ENCODE measurements around the gene IMPG2.
"Not testable (repeated sequence)": the region's sequence is repeated elsewhere in the genome, so short reads cannot be mapped to it uniquely, and the experiment has no call there.

Gene IMPG2

DNA sequence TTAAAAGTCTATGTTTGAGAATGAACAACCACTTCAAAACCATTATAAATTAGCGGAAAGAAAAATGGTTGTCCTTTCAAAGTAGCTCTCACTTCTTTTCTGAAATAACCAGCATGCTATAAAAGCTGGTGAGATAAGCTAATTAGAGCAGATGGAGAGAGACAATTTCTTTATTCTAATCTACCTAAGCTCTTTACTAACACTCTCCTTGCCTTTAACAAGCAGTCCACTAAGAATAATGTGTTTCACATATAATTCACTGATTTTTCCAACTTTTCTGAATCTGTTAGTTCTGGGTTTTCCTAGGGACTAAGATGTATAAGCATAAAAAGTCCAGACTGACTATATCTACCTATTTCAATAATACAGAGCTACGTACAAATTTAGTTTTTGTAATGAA, at the start of gene IMPG2:
TSS of gene IMPG2 (minus strand) at position 101 of the 400 bp plus-strand sequence. CDS start 203 bp downstream, outside the sequence.
- no peak for DNase-seq

DNA sequence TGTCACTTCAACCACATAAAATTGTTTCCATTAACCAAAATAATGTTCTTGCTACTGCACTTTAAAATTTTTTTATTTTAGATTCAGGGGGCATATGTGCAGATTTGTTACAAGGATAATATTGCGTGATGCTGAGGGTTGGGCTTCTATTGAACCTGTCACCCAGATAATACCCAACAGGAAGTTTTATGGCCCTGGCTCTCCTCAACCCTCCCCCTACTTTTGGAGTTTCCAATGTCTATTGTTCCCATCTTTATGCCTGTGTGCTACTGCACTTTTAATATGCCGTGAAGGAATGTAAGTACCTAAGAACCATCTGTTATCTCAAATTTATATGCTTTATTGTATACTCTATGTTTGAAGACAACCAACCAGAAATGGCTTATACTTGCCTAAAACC, 42.0 kb upstream of the IMPG2 start:
- no peak for DNase-seq

- no peak for DNase-seq
Measured at GRCh38 chr3:101351829-101352228, 31.5 kb upstream of the IMPG2 start.

DNA sequence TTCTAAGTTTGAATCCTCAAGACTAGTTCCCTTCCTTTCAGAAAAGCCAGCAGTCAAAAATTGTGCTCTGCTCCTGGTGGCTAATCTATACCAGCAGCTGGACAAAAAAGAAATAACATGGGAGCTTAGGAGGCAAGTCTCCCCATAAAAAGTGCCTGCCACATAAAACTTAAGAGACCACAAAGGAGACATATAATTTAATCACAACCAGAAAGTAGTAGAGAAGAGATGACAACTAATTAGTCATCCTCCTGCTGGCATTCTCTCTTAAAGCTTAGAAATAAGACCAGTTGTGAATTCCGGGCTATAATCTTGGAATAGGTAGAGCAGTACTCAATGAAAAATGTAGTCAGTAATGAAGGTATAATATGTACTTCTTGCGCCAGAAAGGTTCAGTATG, 20.2 kb upstream of the IMPG2 start:
- no peak for DNase-seq

DNA sequence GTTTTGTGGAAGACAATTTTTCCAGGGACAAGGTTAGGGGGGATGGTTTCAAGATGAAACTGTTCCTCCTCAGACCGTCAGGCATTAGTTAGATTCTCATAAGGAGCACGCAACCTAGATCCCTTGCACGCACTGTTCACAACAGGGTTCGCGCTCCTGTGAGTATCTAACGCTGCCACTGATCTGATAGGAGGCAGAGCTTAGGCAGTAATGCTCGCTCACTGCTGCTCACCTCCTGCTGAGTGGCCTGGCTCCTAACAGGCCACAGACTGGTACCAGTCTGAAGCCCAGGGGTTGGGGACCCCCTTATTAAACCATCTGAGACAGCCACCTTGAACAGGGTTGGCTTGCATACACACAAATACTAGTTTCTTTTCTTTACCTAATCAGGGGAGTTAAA, 13.5 kb upstream of the IMPG2 start:
- no peak for DNase-seq

DNA sequence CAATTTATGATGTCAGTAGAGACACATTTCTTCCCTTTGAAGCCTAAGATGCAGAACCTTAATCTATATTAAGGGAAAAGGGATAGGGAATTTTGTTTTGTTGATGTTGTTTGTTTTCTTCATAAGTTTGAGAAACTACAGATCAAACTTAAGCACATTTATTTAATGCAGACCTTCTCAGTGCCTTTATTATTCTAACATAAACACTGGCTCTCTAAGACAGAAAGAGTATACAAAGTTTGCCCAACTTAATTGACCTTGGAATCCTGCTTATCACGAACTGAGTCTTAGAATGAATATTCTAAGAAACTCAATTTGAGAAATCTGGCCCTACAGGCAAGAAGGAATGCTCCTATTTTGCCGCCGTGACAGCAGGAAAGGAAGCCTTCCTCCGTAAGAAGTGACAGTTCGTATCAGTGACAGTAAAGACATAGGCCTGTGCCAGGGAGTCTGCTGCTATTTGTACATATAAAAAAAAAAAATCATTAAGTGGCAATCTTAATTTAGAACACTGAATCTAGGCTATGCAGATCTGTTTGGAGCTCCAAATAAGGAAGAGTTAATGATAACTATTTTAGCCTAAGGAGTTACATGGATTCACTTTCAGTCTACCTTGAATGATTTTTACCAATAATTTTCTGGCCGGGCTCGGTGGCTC, 8.8 kb upstream of the IMPG2 start:
- no peak for DNase-seq

DNA sequence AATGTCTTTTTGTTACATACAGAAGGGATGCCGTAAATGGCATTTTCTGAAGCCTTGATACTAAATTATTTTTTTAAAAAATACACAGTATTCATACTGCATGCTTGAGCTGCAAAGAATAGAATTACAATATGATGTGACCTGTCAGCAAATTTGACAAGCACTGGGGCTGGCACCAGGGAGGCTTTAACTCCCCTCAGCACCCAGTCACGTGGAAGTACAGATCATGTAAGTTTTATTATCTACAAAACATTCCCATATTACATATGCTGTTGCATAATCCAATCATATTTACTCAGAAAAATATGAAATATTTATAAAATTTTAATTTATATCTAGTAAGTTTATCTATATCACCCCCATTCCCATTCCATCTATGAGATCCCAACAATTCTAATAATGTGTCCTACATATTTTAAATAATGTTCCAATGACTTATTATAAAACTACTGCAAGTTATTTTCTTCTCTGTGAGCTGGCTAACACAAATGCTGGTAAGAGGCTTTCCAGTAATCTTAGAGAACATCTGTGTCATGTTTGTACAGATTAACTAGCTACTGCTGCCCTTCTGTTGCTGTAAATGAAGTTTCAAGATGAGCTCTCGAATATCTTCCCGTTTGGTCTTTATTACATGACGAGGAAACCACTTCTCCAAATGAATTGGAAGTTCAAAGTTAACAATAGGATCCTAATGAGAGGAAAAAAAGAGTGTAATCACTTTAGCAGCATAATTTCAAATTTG, 5.2 kb upstream of the IMPG2 start:
- DNase-seq = no peak

DNA sequence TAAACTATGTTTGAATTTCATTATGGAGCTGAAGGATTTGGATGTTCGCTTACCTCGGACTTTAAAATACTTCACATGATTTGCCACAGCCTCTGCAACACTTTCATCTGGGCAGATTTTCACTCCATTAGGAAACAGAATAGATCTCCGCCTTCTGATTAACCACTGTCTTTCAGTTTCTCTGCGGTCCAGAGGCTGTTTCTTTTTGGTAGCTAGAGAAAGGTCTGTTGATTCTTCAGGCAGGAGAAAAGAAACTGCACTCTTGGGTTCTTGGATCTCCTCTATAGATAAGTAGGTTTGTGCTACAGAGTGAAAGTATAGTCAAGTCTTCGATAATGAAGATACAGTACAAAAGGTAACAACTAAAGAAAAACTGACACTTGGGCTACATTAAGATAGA, 844 bp downstream of the IMPG2 start:
- no peak for DNase-seq

DNA sequence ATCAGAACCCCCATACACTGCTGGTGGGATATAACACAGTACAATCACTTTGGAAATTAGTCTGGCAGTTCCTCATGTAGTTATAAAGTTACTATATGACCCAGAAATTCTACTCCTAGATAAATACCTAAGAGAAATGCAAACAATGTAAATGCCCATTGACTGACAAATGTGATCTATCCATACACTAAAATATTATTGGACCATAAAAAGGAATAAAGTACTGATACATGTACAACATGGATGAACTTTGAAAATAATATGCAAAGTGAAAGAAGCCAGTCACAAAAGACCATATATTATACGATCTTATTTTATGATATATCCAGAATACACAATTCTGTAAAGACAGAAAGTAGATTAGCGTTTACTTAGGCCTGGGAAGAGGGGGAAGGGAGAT, 7.8 kb downstream of the IMPG2 start:
- no peak for DNase-seq

DNA sequence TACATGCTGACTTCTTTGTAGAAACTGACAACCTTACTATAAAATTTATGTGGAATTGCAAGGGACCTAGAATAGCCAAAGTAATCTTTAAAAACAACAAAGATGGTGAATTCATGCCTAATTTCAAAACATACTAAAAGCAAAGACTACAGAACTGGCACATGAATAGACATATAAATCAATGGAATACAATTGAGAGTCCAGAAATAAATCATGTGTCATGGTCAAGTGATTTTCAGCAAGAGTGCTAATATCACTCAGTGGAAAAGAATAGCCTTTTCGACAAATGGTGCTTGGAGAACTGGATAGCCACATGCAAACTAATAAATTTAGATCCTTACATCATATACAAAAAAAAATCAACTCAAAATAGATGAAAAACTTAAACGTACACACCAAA, 8.7 kb downstream of the IMPG2 start:
- DNase-seq = no peak

GRCh38 chr3:101310978-101311375, 9.4 kb downstream of the IMPG2 start:
- no peak for DNase-seq

DNA sequence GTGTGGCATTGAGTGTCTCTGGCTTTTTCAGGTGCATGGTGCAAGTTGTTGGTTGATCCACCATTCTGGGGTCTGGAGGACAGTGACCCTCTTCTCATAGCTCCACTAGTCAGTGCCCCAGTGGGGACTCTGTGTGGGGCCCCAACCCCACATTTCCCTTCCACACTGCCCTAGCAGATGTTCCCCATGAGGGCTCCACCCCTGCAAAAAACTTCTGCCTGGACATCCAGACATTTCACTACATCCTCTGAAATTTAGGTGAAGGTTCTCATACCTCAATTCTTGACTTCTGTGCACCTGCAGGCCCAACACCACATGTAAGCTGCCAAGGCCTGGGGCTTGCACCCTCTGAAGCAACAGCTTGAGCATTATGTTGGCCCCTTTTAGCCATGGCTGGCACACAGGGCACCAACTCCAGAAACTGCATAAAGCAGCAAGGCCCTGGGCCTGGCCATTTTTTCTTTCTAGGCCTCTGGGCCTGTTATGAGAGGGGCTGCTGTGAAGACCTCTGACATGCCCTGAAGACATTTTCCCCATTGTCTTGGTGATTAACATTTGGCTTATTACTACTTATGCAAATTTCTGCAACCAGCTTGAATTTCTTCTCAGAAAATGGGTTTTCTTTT, 12.1 kb downstream of the IMPG2 start:
- not testable (repeated sequence) for DNase-seq

DNA sequence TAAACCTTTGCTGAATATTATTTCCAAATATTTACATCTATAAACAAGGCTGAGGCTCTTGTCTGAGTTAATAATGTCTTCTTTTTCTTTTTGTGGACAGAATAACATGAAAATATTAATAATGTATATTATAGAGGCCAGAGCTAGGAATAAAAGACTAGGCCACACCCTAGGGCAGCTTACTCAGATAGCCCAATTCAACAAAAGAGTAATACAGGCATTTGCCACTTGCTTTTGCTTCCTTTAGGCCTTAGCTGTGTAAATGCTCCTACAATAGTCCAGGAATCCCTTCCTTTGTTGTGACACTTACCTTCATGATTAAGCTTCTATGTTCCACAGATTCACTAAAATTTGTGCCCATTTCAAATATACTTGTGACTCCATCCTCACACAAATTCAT, 16.5 kb downstream of the IMPG2 start:
- DNase-seq = no peak

DNA sequence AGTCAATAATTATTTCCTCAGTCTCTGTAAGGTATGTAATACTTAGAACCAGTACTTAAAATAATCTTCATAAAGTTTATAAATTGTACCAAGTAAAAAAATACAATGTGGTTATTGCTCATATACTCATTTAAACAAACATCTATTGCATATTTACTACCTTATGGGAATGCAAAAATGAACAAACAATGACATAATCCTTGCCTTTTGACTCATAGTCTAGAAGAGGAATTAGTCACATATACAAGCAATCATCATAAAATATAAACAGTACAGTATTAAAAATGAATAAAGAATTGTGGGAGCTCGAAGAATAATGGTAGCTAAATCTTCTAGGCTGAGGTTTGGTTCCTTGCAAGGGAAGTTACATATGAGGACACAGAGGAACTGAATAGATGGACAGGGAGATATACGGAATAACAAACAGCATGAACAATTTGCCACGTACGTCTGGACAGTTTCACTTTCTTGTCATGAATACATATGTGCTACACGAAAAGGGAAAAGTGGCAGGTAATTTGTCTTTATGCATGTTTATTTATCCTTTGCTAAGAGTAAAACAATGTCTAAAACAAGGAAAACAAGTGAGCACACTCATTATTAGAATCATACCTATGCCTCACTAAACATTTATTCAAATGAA, 17.2 kb downstream of the IMPG2 start:
- DNase-seq = no peak

GRCh38 chr3:101300073-101300472, 20.3 kb downstream of the IMPG2 start:
- no peak for DNase-seq

DNA sequence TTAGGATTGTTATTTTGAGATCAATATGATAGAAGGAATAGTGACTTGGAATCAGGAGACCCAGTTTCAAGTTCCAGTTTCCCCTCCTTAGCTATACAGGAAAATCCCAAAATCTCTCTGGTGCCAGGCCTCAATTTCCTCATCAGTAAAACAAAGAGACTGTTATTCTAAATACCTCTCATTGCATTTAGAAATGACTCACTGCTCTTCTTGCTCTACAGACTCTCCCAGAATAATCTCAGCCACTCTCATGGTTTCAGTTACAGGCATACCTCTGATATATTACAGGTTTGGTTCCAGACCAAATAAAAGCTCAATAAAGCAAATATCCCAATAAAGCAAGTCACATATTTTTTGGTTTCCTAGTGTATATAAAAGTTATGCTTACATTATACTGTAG, 28.3 kb downstream of the IMPG2 start:
- no peak for DNase-seq

- DNase-seq = no peak
Measured at GRCh38 chr3:101288294-101288693, 32.1 kb downstream of the IMPG2 start.

DNA sequence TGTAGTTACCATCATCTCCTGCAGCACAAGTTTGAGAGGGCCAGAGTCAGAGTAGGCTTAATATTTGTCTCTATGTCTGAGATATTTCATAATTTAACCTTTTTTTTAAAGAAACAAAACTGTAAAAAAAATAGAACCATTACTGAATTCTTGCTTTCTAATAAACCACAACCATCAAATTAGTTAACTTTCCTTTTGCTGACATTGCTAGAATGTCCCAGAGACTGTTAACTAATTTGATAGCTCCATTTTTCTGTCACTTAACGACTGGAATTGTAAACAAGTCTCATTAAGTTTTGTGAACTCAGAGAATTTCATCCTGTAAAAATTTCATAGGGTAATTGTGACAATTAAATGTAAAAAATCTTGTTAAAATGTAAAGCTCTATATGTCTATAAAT, 35.6 kb downstream of the IMPG2 start:
- DNase-seq = no peak

GRCh38 chr3:101281521-101282030, 38.8 kb downstream of the IMPG2 start:
- no peak for DNase-seq

DNA sequence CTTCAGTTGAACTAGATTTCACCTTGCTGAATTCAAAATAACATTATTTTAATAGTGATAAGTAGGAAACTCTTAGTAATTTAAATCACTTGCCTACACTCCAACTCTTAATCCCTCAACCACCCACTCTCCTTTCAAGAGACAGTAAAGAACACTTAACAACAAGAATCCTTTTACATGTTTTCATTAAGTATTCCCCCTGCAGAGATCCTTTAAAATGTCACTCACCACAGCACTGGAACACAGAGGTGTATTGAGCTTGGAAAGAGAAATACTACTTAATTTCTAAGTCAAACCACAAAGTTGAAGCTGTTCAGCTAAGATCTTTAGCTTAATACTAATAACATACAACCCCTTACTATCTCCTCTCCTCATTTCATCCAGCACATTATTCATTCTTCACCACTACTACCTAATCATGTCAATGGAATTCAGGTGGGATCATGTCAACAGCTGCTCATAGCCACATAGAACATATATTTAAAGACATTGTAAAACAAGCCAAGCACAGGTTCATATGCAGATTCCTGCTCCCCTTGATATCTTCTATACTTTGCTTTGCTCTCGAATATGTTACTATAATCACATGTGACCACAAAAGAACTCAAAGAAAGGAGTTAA, 40.5 kb downstream of the IMPG2 start:
- DNase-seq = no peak

DNA sequence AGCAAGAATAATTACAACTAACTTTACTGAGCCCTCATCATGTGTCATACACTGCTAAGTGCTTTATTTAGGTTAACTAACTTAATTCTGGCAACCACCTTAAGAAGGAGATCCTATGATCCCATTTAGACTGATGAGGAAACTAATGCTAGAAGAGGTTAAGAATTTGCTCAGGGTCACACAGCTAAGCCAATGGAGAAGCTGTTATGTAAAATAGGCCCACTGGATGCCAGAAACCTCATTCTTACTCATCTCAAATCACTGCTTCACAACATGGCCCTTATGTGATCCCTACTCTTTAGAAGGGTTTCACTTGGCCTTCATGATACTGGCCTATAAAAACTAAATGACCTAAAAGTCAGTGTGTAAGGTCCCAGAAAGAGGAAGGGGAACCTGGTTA, 41.2 kb downstream of the IMPG2 start:
- no peak for DNase-seq

- no peak for DNase-seq
Measured at GRCh38 chr3:101278727-101279126, 41.6 kb downstream of the IMPG2 start.

- no peak for DNase-seq
Measured at GRCh38 chr3:101273608-101274007, 46.8 kb downstream of the IMPG2 start.
